Measurements from ENCODE around the gene OBI1.

The OBI1 gene

DNA sequence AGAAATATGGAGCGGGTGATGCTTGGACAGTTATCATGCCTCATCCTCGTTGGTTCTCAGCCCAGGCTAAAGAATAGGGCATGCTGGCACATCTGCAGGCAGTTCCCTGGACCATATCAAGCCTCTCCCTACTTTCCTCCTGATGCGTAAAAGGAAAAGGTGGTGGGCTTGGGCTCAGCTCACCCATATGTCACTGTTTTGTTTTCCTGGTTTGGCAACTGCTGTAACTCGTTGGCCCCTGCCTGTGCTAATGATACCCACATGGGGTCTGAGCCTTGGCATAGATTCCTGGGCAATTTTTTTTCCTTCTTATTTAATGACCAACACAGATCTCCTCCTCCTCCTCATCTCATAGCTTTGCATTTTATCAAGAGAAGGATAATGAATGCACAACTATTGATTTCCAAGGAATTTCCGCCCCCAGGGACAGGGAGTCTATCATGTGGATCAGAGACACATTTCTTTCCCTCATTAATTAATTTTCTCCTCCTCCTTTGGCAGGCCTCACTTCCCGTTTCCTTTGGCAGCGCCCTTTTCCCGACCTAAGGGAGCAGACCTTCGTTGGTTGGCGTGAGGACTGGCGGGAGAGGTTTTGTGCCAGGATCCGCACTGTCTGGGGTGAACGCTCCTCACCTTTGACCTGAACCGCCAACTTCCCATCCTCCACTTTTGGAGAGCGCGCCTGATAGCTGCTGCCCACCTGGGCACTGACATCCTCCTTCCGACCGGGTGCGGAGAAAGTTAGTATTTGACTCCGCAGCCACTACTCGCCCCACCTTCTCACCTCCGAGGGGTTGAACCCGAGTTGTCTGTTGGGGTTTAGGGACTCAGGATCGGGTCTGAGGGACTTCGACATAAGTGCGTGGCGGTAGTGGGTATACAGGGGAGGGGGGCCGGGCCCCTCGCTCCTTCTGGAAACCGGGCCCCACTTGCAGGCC, 52.2 kb downstream of the OBI1 start:
- TF ChIP-seq, protein P1, sequence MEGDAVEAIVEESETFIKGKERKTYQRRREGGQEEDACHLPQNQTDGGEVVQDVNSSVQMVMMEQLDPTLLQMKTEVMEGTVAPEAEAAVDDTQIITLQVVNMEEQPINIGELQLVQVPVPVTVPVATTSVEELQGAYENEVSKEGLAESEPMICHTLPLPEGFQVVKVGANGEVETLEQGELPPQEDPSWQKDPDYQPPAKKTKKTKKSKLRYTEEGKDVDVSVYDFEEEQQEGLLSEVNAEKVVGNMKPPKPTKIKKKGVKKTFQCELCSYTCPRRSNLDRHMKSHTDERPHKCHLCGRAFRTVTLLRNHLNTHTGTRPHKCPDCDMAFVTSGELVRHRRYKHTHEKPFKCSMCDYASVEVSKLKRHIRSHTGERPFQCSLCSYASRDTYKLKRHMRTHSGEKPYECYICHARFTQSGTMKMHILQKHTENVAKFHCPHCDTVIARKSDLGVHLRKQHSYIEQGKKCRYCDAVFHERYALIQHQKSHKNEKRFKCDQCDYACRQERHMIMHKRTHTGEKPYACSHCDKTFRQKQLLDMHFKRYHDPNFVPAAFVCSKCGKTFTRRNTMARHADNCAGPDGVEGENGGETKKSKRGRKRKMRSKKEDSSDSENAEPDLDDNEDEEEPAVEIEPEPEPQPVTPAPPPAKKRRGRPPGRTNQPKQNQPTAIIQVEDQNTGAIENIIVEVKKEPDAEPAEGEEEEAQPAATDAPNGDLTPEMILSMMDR (IDR thresholded peaks at IDR 0.05; ENCODE audit: borderline replicate concordance, control extremely low read depth, extremely low read depth, insufficient read depth, missing control alignments) = no peak
- no peak for DNase-seq (ENCODE audit: low spot score)
- in situ Hi-C loops (cut with MboI; ENCODE audit: low sequenced_read_pairs, unreplicated experiment) = no loop called here

DNA sequence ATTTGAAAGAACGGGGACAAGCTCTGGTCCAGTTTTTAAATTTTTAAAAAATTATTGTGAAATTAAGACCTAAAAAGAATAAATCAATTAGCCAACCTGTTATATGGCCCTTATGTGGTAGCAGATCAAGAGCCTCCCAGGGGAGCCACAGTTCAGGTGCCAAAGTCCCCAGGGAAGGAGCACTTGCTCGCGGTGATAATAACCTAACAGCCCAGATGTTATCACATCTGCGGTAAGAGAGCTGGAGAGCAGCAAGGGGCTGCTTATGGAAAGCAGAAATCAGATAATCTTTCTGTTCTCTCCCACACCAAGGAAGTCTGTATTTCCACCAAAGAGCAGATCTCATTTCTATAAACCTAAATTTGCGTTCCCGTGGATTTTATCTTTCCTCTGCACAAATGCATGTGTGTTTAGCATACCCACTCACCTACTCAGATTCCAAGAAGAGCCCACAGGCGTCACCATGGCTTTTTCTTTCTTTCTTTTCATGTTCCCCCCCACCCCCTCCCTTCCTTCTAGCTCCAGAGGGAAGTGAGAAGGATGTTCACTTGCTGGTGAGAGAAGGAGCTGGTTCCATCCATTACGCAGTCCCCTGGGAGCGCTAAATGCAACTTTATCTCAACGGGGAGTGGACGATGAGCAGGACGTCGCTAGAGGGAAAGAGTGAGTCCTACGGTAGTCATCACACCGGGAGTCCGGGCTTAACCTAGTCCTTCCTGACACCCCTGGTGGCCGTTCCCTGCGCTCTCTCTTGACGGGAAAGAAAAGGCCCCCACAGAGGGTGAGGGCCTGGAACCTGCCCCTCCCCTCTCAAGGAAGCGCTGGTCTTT, 54.0 kb downstream of the OBI1 start:
- in situ Hi-C loops (cut with MboI; ENCODE audit: low sequenced_read_pairs, unreplicated experiment) = no loop called here
- TF ChIP-seq, protein P1 (IDR thresholded peaks at IDR 0.05; ENCODE audit: borderline replicate concordance, control extremely low read depth, extremely low read depth, insufficient read depth, missing control alignments) = no peak
- DNase-seq (ENCODE audit: low spot score) = no peak

DNA sequence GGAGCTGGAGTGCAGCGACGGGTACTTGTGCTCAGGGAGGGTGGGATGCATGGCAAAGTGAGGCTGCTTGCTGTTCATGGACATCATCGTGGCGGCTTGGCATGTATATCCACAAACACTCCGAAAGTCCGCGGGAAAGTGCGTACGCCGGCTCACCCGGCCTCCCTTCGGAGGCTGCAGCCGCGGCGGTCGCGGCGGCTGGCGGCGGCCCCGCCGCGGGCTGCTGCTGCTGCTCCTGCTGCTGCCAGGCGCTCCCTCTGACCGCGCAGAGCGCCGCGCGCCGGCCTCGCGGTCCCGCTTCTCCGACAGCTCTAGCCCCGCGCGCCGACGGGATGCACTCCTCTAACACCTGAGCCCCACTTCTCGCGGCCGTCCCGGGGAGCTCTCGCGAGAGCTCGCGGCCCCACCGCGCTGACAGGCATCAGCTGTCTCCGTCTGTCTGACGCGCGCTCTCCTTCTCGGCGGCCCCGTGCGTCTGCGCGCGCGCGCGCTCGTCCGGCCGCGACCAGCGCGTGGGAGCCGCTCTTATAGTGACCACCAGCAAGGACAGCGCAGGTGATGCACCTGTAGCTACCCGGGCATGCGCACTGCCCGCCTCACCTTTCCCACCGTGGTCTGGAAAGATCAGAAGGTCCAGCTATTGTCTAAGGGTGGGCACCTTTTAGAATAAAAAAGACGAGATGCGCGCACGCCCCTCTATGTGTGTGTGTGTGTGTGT, 55.6 kb downstream of the OBI1 start, which contains the start of gene POU4F1:
Gene POU4F1, minus strand, starts transcription at position 313 of the 718 bp plus-strand sequence. Its CDS starts 226 bp downstream, at position 87.
- TF ChIP-seq, protein P1 (IDR thresholded peaks at IDR 0.05; ENCODE audit: borderline replicate concordance, control extremely low read depth, extremely low read depth, insufficient read depth, missing control alignments) = no peak
- in situ Hi-C loops (cut with MboI; ENCODE audit: low sequenced_read_pairs, unreplicated experiment) = no loop called here
- DNase-seq (ENCODE audit: low spot score) = peak; percentile 89

DNA sequence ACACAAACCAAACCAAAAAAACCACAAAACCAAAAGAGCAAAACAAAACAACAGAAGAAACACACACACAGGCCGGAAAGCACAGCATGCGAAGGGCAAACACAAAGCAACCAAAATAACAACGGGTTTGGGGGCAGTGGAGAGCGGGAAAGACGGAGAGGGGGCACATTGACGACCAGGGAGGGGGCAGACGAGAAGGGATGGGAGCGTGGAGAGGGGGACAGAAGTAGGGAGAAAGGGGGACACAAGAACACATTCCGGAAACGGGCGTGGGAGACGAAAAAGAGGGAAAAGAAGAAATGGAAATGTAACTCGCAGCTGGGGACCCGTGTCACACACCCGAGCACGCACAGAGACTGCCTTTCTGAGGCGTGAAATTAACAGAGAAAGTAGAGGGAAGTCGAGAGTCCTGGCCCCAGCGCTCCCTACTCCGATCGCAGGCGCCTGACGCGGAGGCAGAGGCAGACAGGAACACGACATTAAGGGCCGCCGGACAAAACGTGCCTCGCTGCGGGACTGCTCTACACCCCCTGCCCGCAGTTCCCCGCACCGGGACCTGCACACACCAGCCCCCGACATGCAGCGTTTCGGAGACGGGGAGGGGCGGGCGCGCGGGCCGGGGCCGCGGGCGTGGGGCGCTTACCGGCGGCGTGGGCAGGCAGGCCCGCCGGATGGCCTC, 56.3 kb downstream of the OBI1 start:
- TF ChIP-seq, protein P1 (IDR thresholded peaks at IDR 0.05; ENCODE audit: borderline replicate concordance, control extremely low read depth, extremely low read depth, insufficient read depth, missing control alignments) = no peak
- in situ Hi-C loops (cut with MboI; ENCODE audit: low sequenced_read_pairs, unreplicated experiment) = no loop called here
- DNase-seq (ENCODE audit: low spot score) = peak; percentile 51

DNA sequence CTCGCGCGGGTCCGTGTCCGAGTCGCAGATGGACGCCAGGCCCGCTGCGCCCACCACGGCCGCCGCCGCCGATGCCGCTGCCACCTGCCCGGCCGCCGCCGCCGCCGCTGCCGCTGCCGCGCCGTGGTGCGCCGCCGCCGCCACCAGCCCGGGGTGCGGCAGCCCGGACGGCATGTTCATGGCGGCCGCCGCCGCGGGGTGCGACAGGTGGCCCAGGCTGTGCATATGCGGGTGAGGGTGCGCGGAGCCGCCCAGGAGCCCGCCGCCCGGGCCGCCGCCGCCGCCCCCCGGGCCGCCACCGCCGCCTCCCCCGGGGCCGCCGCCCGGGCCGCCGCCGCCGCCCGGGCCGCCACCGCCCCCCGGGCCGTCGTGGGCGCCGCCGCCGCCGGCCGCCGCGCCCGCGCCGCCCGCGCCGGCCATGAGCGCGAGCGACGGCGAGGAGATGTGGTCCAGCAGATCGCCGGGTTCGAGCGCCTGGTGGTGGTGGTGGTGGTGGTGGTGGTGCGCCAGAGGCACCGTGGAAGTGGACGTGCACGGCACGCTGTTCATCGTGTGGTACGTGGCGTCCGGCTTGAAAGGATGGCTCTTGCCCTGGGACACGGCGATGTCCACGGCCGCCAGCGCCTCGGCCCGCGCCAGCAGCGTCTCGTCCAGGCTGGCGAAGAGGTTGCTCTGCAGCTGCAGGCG, 56.9 kb downstream of the OBI1 start:
- DNase-seq (ENCODE audit: low spot score) = peak; percentile 42
- in situ Hi-C loops (cut with MboI; ENCODE audit: low sequenced_read_pairs, unreplicated experiment) = no loop called here
- TF ChIP-seq, protein P1 (IDR thresholded peaks at IDR 0.05; ENCODE audit: borderline replicate concordance, control extremely low read depth, extremely low read depth, insufficient read depth, missing control alignments) = no peak
